Caco-2 (cell line): ENCODE data around the gene TOMM40. TPM values are rescaled to one million over a fixed set of nuclear protein-coding genes. Genes with fewer than 3 reads are reported as not detected.

ENCODE experiments used
- BruUV-seq: library from RNA; stranded (reverse); fragments of 400-500 nt; replicated peaks from 2 replicates; lab custom pipeline; 2021; lab: Mats Ljungman, UMichigan
- CTCF ChIA-PET: fragments of 300-600 bp; sonication (Branson Sonifier 250); formaldehyde crosslinking; loops from one replicate; lab custom pipeline; 2022; ENCODE audit warnings: antibody characterized with exemption; lab: Charles Lee
- POLR2A ChIA-PET: fragments of 300-600 bp; sonication (Branson Sonifier 250); formaldehyde crosslinking; loops from one replicate; lab custom pipeline; 2022; ENCODE audit warnings: antibody characterized with exemption; lab: Charles Lee
- DNase-seq, 2 experiments: peaks; one replicate each; pipeline versions ENCODE4 v3.0.0 to v3.0.0-alpha.2; 2020 to 2022
- H3K27me3 ChIP-seq: replicated peaks from 2 replicates; pipeline ENCODE4 v1.6.0; 2011; ENCODE audit warnings: low read length; ENCODE audit not compliant: control insufficient read depth, insufficient read depth
- H3K36me3 ChIP-seq: 2 replicates; pipeline ENCODE4 v1.5.1; 2011; ENCODE audit warnings: low read length; ENCODE audit not compliant: control insufficient read depth, insufficient read depth
- H3K4me1 ChIP-seq: fragments of 250-450 bp; sonication (Bioruptor Pico); 2 replicates; pipeline ENCODE4 v1.5.1; 2020; ENCODE audit warnings: mild to moderate bottlenecking
- H3K4me3 ChIP-seq: 2 replicates; pipeline ENCODE4 v1.5.1; 2011; ENCODE audit warnings: low read depth, mild to moderate bottlenecking, control low read depth, low read length
- H3K9me3 ChIP-seq: fragments of 250-450 bp; sonication (Bioruptor Pico); 2 replicates; pipeline ENCODE4 v1.5.1; 2020; ENCODE audit warnings: mild to moderate bottlenecking, moderate library complexity
- H3K27ac Mint-ChIP-seq: one replicate; pipeline ENCODE4 v1.8.0; 2022; ENCODE audit warnings: mixed read lengths; ENCODE audit not compliant: unreplicated experiment
- H3K27me3 Mint-ChIP-seq: one replicate; pipeline ENCODE4 v1.8.0; 2022; ENCODE audit warnings: mixed read lengths; ENCODE audit not compliant: insufficient read depth, unreplicated experiment
- H3K36me3 Mint-ChIP-seq: one replicate; pipeline ENCODE4 v1.8.0; 2022; ENCODE audit warnings: mild to moderate bottlenecking, mixed read lengths; ENCODE audit not compliant: insufficient read depth, unreplicated experiment
- H3K4me1 Mint-ChIP-seq: one replicate; pipeline ENCODE4 v1.8.0; 2022; ENCODE audit warnings: low read depth, mixed read lengths; ENCODE audit not compliant: unreplicated experiment
- H3K4me3 Mint-ChIP-seq: one replicate; pipeline ENCODE4 v1.8.0; 2022; ENCODE audit warnings: mild to moderate bottlenecking, moderate library complexity, mixed read lengths; ENCODE audit not compliant: unreplicated experiment
- H3K9me3 Mint-ChIP-seq: one replicate; pipeline ENCODE4 v1.8.0; 2022; ENCODE audit warnings: mixed read lengths; ENCODE audit not compliant: unreplicated experiment
- intact Hi-C: fragments of 100-400 bp; cut with micrococcal nuclease; formaldehyde crosslinking; loops from one replicate; pipeline ENCODE4 v1.10.0; 2022; ENCODE audit not compliant: unreplicated experiment
- total RNA-seq: library from RNA; stranded (reverse); gene quantifications from 2 replicates; pipeline ENCODE4 v1.2.3, GENCODE V29; 2022
- TF ChIP-seq, protein P1 (sequence below), 2 experiments: fragments of 200-600 bp in 1 of 2; IDR thresholded peaks; 1 replicate in 1 of 2; 2 replicates in 1 of 2; pipeline versions ENCODE4 v1.5.1 to v1.8.0; 2011 to 2022; ENCODE audit warnings: antibody characterized with exemption in 1 of 2, control low read depth in 1 of 2, inconsistent platforms in 1 of 2, low read depth in 1 of 2, low read length in 1 of 2, mild to moderate bottlenecking in 1 of 2, moderate library complexity in 1 of 2; ENCODE audit not compliant: insufficient read depth in 1 of 2, severe bottlenecking in 1 of 2, unreplicated experiment in 1 of 2

TOMM40 gene
- total RNA-seq, 1 experiment from 2014 or later, result 205 TPM

DNA sequence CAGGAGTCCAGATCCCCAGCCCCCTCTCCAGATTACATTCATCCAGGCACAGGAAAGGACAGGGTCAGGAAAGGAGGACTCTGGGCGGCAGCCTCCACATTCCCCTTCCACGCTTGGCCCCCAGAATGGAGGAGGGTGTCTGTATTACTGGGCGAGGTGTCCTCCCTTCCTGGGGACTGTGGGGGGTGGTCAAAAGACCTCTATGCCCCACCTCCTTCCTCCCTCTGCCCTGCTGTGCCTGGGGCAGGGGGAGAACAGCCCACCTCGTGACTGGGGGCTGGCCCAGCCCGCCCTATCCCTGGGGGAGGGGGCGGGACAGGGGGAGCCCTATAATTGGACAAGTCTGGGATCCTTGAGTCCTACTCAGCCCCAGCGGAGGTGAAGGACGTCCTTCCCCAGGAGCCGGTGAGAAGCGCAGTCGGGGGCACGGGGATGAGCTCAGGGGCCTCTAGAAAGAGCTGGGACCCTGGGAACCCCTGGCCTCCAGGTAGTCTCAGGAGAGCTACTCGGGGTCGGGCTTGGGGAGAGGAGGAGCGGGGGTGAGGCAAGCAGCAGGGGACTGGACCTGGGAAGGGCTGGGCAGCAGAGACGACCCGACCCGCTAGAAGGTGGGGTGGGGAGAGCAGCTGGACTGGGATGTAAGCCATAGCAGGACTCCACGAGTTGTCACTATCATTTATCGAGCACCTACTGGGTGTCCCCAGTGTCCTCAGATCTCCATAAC is 14.5 kb downstream of the TOMM40 start, which contains the start of gene APOE:
Gene APOE, plus strand, starts transcription at position 360 of the 724 bp plus-strand sequence. CDS start 829 bp downstream, outside the sequence.
- H3K36me3 ChIP-seq, result peaks cover 8% of the 10 kb centered on the region
- H3K4me3 ChIP-seq, result peak within 1 kb of the TSS; percentile 96
- TF ChIP-seq, protein P1, sequence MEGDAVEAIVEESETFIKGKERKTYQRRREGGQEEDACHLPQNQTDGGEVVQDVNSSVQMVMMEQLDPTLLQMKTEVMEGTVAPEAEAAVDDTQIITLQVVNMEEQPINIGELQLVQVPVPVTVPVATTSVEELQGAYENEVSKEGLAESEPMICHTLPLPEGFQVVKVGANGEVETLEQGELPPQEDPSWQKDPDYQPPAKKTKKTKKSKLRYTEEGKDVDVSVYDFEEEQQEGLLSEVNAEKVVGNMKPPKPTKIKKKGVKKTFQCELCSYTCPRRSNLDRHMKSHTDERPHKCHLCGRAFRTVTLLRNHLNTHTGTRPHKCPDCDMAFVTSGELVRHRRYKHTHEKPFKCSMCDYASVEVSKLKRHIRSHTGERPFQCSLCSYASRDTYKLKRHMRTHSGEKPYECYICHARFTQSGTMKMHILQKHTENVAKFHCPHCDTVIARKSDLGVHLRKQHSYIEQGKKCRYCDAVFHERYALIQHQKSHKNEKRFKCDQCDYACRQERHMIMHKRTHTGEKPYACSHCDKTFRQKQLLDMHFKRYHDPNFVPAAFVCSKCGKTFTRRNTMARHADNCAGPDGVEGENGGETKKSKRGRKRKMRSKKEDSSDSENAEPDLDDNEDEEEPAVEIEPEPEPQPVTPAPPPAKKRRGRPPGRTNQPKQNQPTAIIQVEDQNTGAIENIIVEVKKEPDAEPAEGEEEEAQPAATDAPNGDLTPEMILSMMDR (IDR thresholded peaks at IDR 0.05; ENCODE audit: insufficient read depth in 1 of 2, low read depth in 1 of 2, low read length in 1 of 2, severe bottlenecking in 1 of 2, unreplicated experiment in 1 of 2), result no peak
- H3K4me3 Mint-ChIP-seq, result peak within 1 kb of the TSS; percentile 84
- H3K9me3 Mint-ChIP-seq, result no peaks in the 10 kb centered on the region
- no peaks in the 10 kb centered on the region for H3K27me3 ChIP-seq
- no peaks in the 10 kb centered on the region for H3K9me3 ChIP-seq
- intact Hi-C loops, result loop anchor here (1.0 to 10.0 kb wide), 5 partner anchors 9 to 169 kb away; partner anchors contain the start of genes APOC1, GEMIN7, RELB and ZNF296
- CTCF ChIA-PET, result interaction anchor here (0.6 to 2.1 kb wide), 15 partner anchors 11 to 801 kb away, joined by 3 to 18 read pairs (median 4); partner anchors contain the start of genes CLPTM1, NECTIN2 and TOMM40
- no peaks in the 10 kb centered on the region for H3K27me3 Mint-ChIP-seq
- POLR2A ChIA-PET, result interaction anchor here (0.6 to 2.7 kb wide), 13 partner anchors 10 to 210 kb away, joined by 3 to 24 read pairs (median 4); partner anchors contain the start of genes APOC1 and TOMM40
- peaks cover 30% of the 10 kb centered on the region for H3K4me1 ChIP-seq
- H3K4me1 Mint-ChIP-seq, result peaks cover 28% of the 10 kb centered on the region
- peak within 1 kb of the TSS; percentile 98 for H3K27ac Mint-ChIP-seq
- peak; percentile 88 to 89 for DNase-seq
- BruUV-seq, result TSS peak; percentile 67
- H3K36me3 Mint-ChIP-seq, result peaks cover 99% of the 10 kb centered on the region

DNA sequence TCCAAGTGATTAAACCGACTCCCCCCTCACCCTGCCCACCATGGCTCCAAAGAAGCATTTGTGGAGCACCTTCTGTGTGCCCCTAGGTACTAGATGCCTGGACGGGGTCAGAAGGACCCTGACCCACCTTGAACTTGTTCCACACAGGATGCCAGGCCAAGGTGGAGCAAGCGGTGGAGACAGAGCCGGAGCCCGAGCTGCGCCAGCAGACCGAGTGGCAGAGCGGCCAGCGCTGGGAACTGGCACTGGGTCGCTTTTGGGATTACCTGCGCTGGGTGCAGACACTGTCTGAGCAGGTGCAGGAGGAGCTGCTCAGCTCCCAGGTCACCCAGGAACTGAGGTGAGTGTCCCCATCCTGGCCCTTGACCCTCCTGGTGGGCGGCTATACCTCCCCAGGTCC is 16.6 kb downstream of the TOMM40 start:
- no peak overlapping the region for H3K27ac Mint-ChIP-seq
- H3K4me3 Mint-ChIP-seq, result peak overlapping the region; percentile 84
- BruUV-seq, result no TSS peak
- peaks cover 8% of the 10 kb centered on the region for H3K36me3 ChIP-seq
- no peaks in the 10 kb centered on the region for H3K27me3 Mint-ChIP-seq
- ChIA-PET CTCF (interaction anchor here (0.6 to 1.0 kb wide), 3 partner anchors 11 to 45 kb away, joined by 3 to 5 read pairs (median 3); no protein-coding TSS in a partner anchor), POLR2A (no interaction called here)
- no peaks in the 10 kb centered on the region for H3K9me3 Mint-ChIP-seq
- no peak overlapping the region for H3K4me3 ChIP-seq
- intact Hi-C loops, result loop anchor here (10.0 kb wide), 2 partner anchors 97 to 167 kb away; partner anchors contain the start of genes GEMIN7, RELB and ZNF296
- TF ChIP-seq, protein P1 (IDR thresholded peaks at IDR 0.05; ENCODE audit: insufficient read depth in 1 of 2, low read depth in 1 of 2, low read length in 1 of 2, severe bottlenecking in 1 of 2, unreplicated experiment in 1 of 2), result no peak
- peaks cover 37% of the 10 kb centered on the region for H3K4me1 ChIP-seq
- no peaks in the 10 kb centered on the region for H3K27me3 ChIP-seq
- no peak for DNase-seq
- H3K9me3 ChIP-seq, result no peaks in the 10 kb centered on the region
- H3K4me1 Mint-ChIP-seq, result peaks cover 37% of the 10 kb centered on the region
- H3K36me3 Mint-ChIP-seq, result peaks cover 96% of the 10 kb centered on the region

DNA sequence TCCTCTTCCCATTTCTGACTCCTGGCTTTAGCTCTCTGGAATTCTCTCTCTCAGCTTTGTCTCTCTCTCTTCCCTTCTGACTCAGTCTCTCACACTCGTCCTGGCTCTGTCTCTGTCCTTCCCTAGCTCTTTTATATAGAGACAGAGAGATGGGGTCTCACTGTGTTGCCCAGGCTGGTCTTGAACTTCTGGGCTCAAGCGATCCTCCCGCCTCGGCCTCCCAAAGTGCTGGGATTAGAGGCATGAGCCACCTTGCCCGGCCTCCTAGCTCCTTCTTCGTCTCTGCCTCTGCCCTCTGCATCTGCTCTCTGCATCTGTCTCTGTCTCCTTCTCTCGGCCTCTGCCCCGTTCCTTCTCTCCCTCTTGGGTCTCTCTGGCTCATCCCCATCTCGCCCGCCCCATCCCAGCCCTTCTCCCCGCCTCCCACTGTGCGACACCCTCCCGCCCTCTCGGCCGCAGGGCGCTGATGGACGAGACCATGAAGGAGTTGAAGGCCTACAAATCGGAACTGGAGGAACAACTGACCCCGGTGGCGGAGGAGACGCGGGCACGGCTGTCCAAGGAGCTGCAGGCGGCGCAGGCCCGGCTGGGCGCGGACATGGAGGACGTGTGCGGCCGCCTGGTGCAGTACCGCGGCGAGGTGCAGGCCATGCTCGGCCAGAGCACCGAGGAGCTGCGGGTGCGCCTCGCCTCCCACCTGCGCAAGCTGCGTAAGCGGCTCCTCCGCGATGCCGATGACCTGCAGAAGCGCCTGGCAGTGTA is 17.2 kb downstream of the TOMM40 start:
- ChIA-PET POLR2A (no interaction called here), CTCF (interaction anchor here (0.6 to 1.0 kb wide), 3 partner anchors 11 to 44 kb away, joined by 3 to 5 read pairs (median 3); no protein-coding TSS in a partner anchor)
- Histone ChIP-seq H3K27me3 (no peaks in the 10 kb centered on the region), H3K36me3 (peaks cover 8% of the 10 kb centered on the region), H3K4me3 (no peak overlapping the region), H3K9me3 (no peaks in the 10 kb centered on the region), H3K4me1 (peaks cover 37% of the 10 kb centered on the region)
- H3K27me3 Mint-ChIP-seq, result no peaks in the 10 kb centered on the region
- DNase-seq, result no peak
- no peak overlapping the region for H3K27ac Mint-ChIP-seq
- H3K36me3 Mint-ChIP-seq, result peaks cover 95% of the 10 kb centered on the region
- no peaks in the 10 kb centered on the region for H3K9me3 Mint-ChIP-seq
- BruUV-seq, result no TSS peak
- TF ChIP-seq, protein P1 (IDR thresholded peaks at IDR 0.05; ENCODE audit: insufficient read depth in 1 of 2, low read depth in 1 of 2, low read length in 1 of 2, severe bottlenecking in 1 of 2, unreplicated experiment in 1 of 2), result no peak
- peak overlapping the region; percentile 84 for H3K4me3 Mint-ChIP-seq
- intact Hi-C loops, result loop anchor here (10.0 kb wide), 2 partner anchors 97 to 167 kb away; partner anchors contain the start of genes GEMIN7, RELB and ZNF296
- peaks cover 43% of the 10 kb centered on the region for H3K4me1 Mint-ChIP-seq
